IMR-90 (cell line): ENCODE data around the gene SLC4A7.

Source experiments
- BHLHE40 ChIP-seq: fragments of 150-350 bp; IDR thresholded peaks from 2 replicates; pipeline ENCODE4 v1.6.1; 2016; ENCODE audit warnings: mild to moderate bottlenecking, low read depth, low read length
- CEBPB ChIP-seq: IDR thresholded peaks from 2 replicates; pipeline ENCODE4 v1.6.1; 2012; ENCODE audit warnings: low read depth, low read length, improper control_type of control experiment
- CHD1 ChIP-seq: IDR thresholded peaks from 2 replicates; pipeline ENCODE4 v1.6.1; 2012; ENCODE audit warnings: low read depth, low read length, improper control_type of control experiment
- ELK1 ChIP-seq: fragments of 150-350 bp; IDR thresholded peaks from 2 replicates; pipeline ENCODE4 v1.6.1; 2016; ENCODE audit warnings: low read depth, mild to moderate bottlenecking, low read length, moderate library complexity, borderline replicate concordance
- MAZ ChIP-seq: IDR thresholded peaks from 2 replicates; pipeline ENCODE4 v1.6.1; 2012; ENCODE audit warnings: low read depth, mild to moderate bottlenecking, low read length, improper control_type of control experiment, moderate library complexity, borderline replicate concordance
- MXI1 ChIP-seq: IDR thresholded peaks from 2 replicates; pipeline ENCODE4 v1.6.1; 2012; ENCODE audit warnings: low read depth, mild to moderate bottlenecking, low read length, moderate library complexity, borderline replicate concordance
- POLR2A ChIP-seq: IDR thresholded peaks from 2 replicates; pipeline ENCODE4 v1.6.1; 2012; ENCODE audit warnings: mild to moderate bottlenecking, low read depth, low read length
- RAD21 ChIP-seq: IDR thresholded peaks from 2 replicates; pipeline ENCODE4 v1.6.1; 2012; ENCODE audit warnings: low read length, improper control_type of control experiment
- RCOR1 ChIP-seq: IDR thresholded peaks from 2 replicates; pipeline ENCODE4 v1.6.1; 2012; ENCODE audit warnings: mild to moderate bottlenecking, low read length, improper control_type of control experiment; ENCODE audit not compliant: insufficient replicate concordance
- RFX5 ChIP-seq: IDR thresholded peaks from 2 replicates; pipeline ENCODE4 v1.8.0; 2012; ENCODE audit warnings: low read depth, mild to moderate bottlenecking, low read length, moderate library complexity
- SMC3 ChIP-seq: fragments of 150-350 bp; IDR thresholded peaks from 2 replicates; pipeline ENCODE4 v1.6.1; 2016; ENCODE audit warnings: low read depth, mild to moderate bottlenecking, antibody characterized with exemption, low read length, moderate library complexity
- TF ChIP-seq, protein P1 (sequence below): conservative IDR thresholded peaks from 2 replicates; pipeline ENCODE4 v1.5.1; 2012; ENCODE audit warnings: mild to moderate bottlenecking, low read depth, low read length, improper control_type of control experiment
- TF ChIP-seq, protein P2 (sequence below): fragments of 150-350 bp; IDR thresholded peaks from 2 replicates; pipeline ENCODE4 v1.6.1; 2017; ENCODE audit warnings: mild to moderate bottlenecking, antibody characterized with exemption, low read length, low read depth

GRCh38 chr3:27449530-27450150, 34.5 kb downstream of the SLC4A7 start:
- TF ChIP-seq, protein P1, sequence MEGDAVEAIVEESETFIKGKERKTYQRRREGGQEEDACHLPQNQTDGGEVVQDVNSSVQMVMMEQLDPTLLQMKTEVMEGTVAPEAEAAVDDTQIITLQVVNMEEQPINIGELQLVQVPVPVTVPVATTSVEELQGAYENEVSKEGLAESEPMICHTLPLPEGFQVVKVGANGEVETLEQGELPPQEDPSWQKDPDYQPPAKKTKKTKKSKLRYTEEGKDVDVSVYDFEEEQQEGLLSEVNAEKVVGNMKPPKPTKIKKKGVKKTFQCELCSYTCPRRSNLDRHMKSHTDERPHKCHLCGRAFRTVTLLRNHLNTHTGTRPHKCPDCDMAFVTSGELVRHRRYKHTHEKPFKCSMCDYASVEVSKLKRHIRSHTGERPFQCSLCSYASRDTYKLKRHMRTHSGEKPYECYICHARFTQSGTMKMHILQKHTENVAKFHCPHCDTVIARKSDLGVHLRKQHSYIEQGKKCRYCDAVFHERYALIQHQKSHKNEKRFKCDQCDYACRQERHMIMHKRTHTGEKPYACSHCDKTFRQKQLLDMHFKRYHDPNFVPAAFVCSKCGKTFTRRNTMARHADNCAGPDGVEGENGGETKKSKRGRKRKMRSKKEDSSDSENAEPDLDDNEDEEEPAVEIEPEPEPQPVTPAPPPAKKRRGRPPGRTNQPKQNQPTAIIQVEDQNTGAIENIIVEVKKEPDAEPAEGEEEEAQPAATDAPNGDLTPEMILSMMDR = no peak
- no peak for TF ChIP-seq CHD1
- no peak for TF ChIP-seq RAD21
- no peak for TF ChIP-seq MAZ
- TF ChIP-seq MXI1 = no peak
- TF ChIP-seq POLR2A = no peak
- no peak for TF ChIP-seq CEBPB
- TF ChIP-seq, protein P2, sequence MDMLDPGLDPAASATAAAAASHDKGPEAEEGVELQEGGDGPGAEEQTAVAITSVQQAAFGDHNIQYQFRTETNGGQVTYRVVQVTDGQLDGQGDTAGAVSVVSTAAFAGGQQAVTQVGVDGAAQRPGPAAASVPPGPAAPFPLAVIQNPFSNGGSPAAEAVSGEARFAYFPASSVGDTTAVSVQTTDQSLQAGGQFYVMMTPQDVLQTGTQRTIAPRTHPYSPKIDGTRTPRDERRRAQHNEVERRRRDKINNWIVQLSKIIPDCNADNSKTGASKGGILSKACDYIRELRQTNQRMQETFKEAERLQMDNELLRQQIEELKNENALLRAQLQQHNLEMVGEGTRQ = no peak
- TF ChIP-seq RFX5 = no peak
- no peak for TF ChIP-seq RCOR1
- no peak for TF ChIP-seq ELK1
- TF ChIP-seq BHLHE40 = no peak
- TF ChIP-seq SMC3 = no peak
